HL-60/S4 (cell line): Measurements from ENCODE around the gene RAG1.
"Not testable (repeated sequence)": the region's sequence is repeated elsewhere in the genome, so short reads cannot be mapped to it uniquely, and the experiment has no call there.

Experiments
- in situ Hi-C: fragments of 300-500 bp; cut with MboI; formaldehyde crosslinking; loops from 2 replicates; pipeline ENCODE4 v1.14.3; 2022; ENCODE audit warnings: low sequenced_read_pairs

Gene RAG1

DNA sequence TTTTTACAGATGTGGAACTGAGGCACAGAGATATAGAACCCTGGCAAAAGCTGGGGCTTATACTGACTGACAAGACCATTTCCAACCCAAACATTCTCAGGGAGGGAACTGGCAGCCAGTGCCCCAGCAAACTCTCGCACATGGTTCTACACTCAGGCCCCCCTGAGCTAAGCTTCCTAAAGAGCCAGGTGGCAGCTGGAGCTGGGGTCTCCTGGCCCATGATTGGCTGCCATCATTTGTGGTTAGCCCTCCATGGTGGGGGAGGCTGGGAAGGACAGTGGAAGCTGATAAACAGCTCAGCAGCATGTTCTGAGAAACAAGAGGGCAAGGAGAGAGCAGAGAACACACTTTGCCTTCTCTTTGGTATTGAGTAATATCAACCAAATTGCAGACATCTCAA, at the start of gene RAG1:
TSS of gene RAG1 (plus strand) at position 314 of the 400 bp plus-strand sequence. CDS start 5,298 bp downstream, outside the sequence.
- in situ Hi-C loops: loop anchor here (10.0 kb wide), 1 partner anchor 177 kb away; no protein-coding TSS in a partner anchor

DNA sequence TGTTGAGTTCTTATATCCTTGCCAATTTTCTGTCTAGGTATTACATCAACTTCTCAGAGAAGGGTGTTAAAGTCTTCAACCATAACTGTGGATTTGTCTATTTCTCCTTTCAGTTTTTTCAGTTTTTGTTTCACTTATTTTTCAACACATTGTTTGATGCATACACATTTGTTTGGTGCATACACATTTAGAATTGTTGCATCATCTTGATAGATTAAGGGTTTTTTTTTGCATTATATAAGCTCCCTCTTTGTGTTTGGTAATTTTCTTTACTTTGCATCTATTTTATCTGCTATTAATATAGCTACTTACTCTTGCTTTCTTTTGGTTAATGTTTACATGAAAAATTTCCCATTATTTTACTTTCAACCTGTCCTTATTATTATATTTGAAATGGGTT, 37.0 kb upstream of the RAG1 start:
- in situ Hi-C loops: no loop called here

GRCh38 chr11:36532941-36533601, 34.7 kb upstream of the RAG1 start:
- in situ Hi-C loops: no loop called here

GRCh38 chr11:36534276-36534840, 33.4 kb upstream of the RAG1 start:
- in situ Hi-C loops: no loop called here

GRCh38 chr11:36540998-36541397, 26.8 kb upstream of the RAG1 start:
- in situ Hi-C loops: no loop called here

DNA sequence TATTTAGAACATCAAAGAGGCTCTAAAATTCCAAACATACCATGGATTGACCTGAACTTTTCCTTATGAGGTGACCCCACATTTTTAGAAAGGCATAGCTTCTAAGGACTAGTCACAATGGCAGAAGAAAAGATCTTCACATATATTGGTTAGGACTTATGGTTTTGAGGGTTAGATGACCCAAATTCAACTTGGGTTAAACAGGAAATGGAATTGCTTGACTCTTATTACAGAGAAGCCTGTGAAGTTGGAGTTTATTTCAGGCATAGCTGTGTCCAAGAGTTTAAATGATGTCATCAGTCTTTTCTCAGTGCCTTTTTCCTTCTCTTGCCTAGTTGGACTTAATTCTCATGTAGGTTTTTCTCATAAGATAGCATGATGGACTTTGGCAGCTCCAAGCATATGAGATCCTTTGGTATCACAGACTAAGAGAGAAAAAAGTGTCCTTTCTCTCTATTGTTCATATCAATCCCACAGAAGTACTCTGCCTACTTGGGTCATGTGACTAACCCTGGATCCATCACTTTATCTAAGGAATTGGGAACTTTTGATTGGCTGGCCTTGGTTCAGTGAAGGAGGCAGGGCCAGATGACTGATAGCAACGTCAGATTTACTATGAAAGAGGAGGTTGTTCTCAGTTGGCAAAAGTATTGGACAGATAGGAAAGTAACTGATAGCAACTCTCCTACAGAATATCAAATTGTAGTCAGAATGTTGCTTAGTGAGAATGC, 17.3 kb upstream of the RAG1 start:
- in situ Hi-C loops: no loop called here

DNA sequence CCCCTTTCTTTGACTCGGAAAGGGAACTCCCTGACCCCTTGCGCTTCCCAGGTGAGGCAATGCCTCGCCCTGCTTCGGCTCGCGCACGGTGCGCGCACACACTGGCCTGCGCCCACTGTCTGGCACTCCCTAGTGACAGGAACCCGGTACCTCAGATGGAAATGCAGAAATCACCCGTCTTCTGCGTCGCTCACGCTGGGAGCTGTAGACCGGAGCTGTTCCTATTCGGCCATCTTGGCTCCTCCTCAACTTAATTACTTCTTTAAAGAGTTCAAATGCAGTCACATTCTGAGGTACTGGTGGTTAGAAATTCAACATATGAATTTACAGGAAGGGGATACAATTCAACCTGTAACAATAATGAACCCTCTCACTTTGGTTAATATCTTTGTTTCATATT, 10.4 kb upstream of the RAG1 start:
- in situ Hi-C loops: not testable (repeated sequence)

DNA sequence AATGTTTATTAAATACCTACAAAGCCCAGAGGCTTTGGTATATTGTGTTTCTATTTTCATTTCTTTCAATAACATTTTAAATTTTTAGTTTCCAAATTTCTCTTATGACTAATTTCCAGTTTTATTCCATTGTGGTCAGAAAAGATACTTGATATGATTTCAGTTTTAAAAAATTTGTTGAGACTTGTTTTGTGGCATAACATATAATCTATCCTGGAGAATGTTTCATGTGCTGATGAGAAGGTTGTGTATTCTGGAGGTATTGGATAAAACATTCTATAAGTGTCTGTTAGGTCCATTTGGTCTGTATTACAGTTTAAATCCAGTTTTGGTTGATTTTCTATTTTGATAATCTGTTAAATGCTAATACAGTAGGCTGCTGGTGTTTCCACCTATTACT, 9.8 kb upstream of the RAG1 start:
- in situ Hi-C loops: no loop called here

GRCh38 chr11:36558571-36559413, 9.0 kb upstream of the RAG1 start:
- in situ Hi-C loops: no loop called here

GRCh38 chr11:36564376-36565030, 3.3 kb upstream of the RAG1 start:
- in situ Hi-C loops: loop anchor here (10.0 kb wide), 1 partner anchor 180 kb away; no protein-coding TSS in a partner anchor

DNA sequence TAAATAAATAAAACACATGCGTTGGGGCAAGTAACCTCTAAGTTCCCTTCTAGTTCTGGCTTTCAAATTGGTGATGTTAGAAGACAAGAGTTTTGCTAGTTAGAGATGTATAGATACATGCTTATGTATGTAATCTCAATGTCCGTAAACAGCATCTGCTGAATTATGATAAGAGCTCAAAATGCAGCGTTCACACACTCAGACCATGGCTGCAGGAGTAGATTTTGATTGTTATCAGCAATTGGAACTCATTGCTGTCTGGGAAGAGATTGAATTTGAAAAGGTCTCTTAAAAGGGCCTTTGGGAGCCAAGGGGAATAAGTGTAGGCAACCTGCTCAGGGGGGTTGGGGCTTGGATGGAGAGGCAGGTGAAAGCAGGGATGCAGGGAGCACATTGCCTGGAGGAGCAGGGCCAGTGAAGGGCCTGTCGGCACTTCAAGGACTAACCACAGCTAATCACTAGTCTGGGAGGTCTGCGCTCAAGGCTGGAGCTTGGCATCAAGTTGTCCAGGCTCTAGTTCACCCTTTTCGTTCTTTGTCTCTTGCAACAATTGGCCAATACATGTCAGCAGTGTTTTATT, 2.7 kb upstream of the RAG1 start:
- in situ Hi-C loops: loop anchor here (10.0 kb wide), 1 partner anchor 180 kb away; no protein-coding TSS in a partner anchor

GRCh38 chr11:36566407-36567053, 1.3 kb upstream of the RAG1 start:
- in situ Hi-C loops: loop anchor here (10.0 kb wide), 1 partner anchor 178 kb away; no protein-coding TSS in a partner anchor

- in situ Hi-C loops: loop anchor here (10.0 kb wide), 1 partner anchor 176 kb away; no protein-coding TSS in a partner anchor
These were observed 1.3 kb downstream of the RAG1 start for GRCh38 chr11:36569095-36569494.

- in situ Hi-C loops: no loop called here
These were observed 6.7 kb downstream of the RAG1 start for GRCh38 chr11:36574486-36574885.

DNA sequence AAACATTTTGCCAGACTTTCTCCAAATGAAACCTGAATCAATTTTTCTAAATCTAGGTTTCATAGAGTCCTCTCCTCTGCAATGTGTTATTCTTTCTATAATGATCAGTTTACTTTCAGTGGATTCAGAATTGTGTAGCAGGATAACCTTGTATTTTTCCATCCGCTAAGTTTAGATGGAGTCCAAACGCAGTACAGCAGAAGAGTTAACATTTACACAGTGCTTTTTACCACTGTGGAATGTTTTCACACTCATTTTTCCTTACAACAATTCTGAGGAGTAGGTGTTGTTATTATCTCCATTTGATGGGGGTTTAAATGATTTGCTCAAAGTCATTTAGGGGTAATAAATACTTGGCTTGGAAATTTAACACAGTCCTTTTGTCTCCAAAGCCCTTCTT, 9.6 kb downstream of the RAG1 start:
- in situ Hi-C loops: no loop called here

GRCh38 chr11:36577859-36578258, 10.1 kb downstream of the RAG1 start:
- in situ Hi-C loops: no loop called here

GRCh38 chr11:36578458-36578857, 10.7 kb downstream of the RAG1 start:
- in situ Hi-C loops: no loop called here

DNA sequence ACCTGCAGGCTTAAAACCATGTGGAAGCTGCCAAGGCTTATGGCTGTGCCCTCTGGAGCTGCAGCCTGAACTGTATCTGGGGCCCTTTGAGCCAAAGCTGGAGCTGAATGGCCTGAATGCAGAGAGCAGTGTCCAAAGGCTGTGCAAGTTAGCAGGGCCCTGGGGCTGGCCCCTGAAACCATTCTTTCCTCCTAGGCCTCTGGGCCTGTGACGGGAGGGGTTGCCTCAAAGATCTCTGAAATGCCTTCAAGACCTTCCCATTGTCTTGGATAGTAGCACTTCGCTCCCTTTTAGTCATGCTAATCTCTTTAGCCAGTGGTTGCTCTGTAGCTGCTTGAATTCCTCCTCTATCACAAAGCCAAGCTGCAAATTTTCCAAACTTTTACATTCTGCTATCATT, 13.7 kb downstream of the RAG1 start:
- in situ Hi-C loops: no loop called here

- in situ Hi-C loops: no loop called here
These were observed 15.9 kb downstream of the RAG1 start for GRCh38 chr11:36583667-36584066.

- in situ Hi-C loops: no loop called here
These were observed 18.7 kb downstream of the RAG1 start for GRCh38 chr11:36586543-36586942.
